Fibroblast of lung (primary cell): ENCODE data around the gene ERLEC1. TPM values are rescaled to one million over a fixed set of nuclear protein-coding genes. Genes with fewer than 3 reads are reported as not detected.

ENCODE experiments used
- DNase-seq, 2 donors: peaks; one replicate each; pipeline versions ENCODE4 v3.0.0 to v3.0.0-alpha.2; 2010; ENCODE audit warnings: low read depth in 2 of 2
- H2AFZ ChIP-seq: 2 replicates; pipeline ENCODE4 v1.5.1; 2012; ENCODE audit warnings: low read length, control low read depth, inconsistent platforms
- H3K27ac ChIP-seq: 2 replicates; pipeline ENCODE4 v1.5.1; 2011; ENCODE audit warnings: low read length, control low read depth; ENCODE audit not compliant: insufficient read depth
- H3K27me3 ChIP-seq: 2 replicates; pipeline ENCODE4 v1.5.1; 2011; ENCODE audit warnings: mild to moderate bottlenecking, low read length; ENCODE audit not compliant: control insufficient read depth, insufficient read depth
- H3K36me3 ChIP-seq: 2 replicates; pipeline ENCODE4 v1.5.1; 2011; ENCODE audit warnings: low read length; ENCODE audit not compliant: control insufficient read depth, insufficient read depth
- H3K4me1 ChIP-seq: 2 replicates; pipeline ENCODE4 v1.5.1; 2011; ENCODE audit warnings: low read length; ENCODE audit not compliant: control insufficient read depth, insufficient read depth; ENCODE audit errors: extremely low read depth
- H3K4me2 ChIP-seq: 2 replicates; pipeline ENCODE4 v1.5.1; 2011; ENCODE audit warnings: low read length, control low read depth; ENCODE audit not compliant: insufficient read depth; ENCODE audit errors: extremely low read depth
- H3K4me3 ChIP-seq, 4 experiments: fragments of 200-600 bp in 1 of 4; sonication (generic) in 1 of 4; replicated peaks in 1 of 4; 2 replicates each; pipeline ENCODE4 v1.5.1; 2011 to 2016; ENCODE audit warnings: low read length in 4 of 4, low read depth in 3 of 4, mild to moderate bottlenecking in 3 of 4, control low read depth in 2 of 4, inconsistent platforms in 1 of 4, mixed read lengths in 1 of 4; ENCODE audit not compliant: insufficient read depth in 1 of 4; ENCODE audit errors: control extremely low read depth in 1 of 4
- H3K79me2 ChIP-seq: 2 replicates; pipeline ENCODE4 v1.5.1; 2012; ENCODE audit warnings: mild to moderate bottlenecking, low read length, inconsistent platforms; ENCODE audit not compliant: control insufficient read depth, insufficient read depth
- H3K9ac ChIP-seq: 2 replicates; pipeline ENCODE4 v1.5.1; 2011; ENCODE audit warnings: mild to moderate bottlenecking, low read length, control low read depth; ENCODE audit not compliant: insufficient read depth
- H3K9me3 ChIP-seq: 2 replicates; pipeline ENCODE4 v1.5.1; 2012; ENCODE audit warnings: low read depth, low read length; ENCODE audit not compliant: control insufficient read depth, insufficient read depth
- H4K20me1 ChIP-seq: 2 replicates; pipeline ENCODE4 v1.5.1; 2011; ENCODE audit warnings: low read length; ENCODE audit not compliant: control insufficient read depth, insufficient read depth; ENCODE audit errors: extremely low read depth
- CTCF ChIP-seq, 2 donors: IDR thresholded peaks in 1 of 2; conservative IDR thresholded peaks in 1 of 2; 1 replicate in 1 of 2; 2 replicates in 1 of 2; pipeline ENCODE4 v1.5.1; 2011 to 2012; ENCODE audit warnings: low read length in 2 of 2, control low read depth in 1 of 2, inconsistent platforms in 1 of 2, low read depth in 1 of 2, mild to moderate bottlenecking in 1 of 2
- EZH2 ChIP-seq: IDR thresholded peaks from 2 replicates; pipeline ENCODE4 v1.5.1; 2012; ENCODE audit warnings: low read length, control low read depth, mild to moderate bottlenecking; ENCODE audit errors: missing control alignments
- polyA plus RNA-seq, 2 donors: library from polyadenylated mRNA; depleted of rRNA in 1 of 2; stranded (reverse) in 1 of 2; unstranded in 1 of 2; fragments of >200 nt; gene quantifications; 2 replicates each; pipeline ENCODE4 v1.2.1, GENCODE V29; 2011 to 2012; ENCODE audit warnings: missing spikeins in 1 of 2
- total RNA-seq: library from RNA; depleted of rRNA; stranded (reverse); fragments of >200 nt; gene quantifications from 2 replicates; pipeline ENCODE4 v1.2.1, GENCODE V29; 2014

ERLEC1 gene
- total and polyA plus RNA-seq, 2 donors (not counting 1 experiment from before 2014, with no cell fraction given), result 87.7 to 103 TPM

GRCh38 chr2:53813151-53813550, 26.3 kb downstream of the ERLEC1 start:
- H3K27ac ChIP-seq, result no peak overlapping the region
- H3K79me2 ChIP-seq, result no peaks in the 10 kb centered on the region
- no peak for TF ChIP-seq CTCF (conservative IDR thresholded peaks at IDR 0.05 in 1 of 2, IDR thresholded peaks at IDR 0.05 in 1 of 2; ENCODE audit: low read depth in 1 of 2, low read length in 2 of 2)
- TF ChIP-seq EZH2, result no peak
- no peaks in the 10 kb centered on the region for H3K27me3 ChIP-seq
- no peak for DNase-seq
- H2AFZ ChIP-seq, result no peak overlapping the region
- no peak overlapping the region for H3K9ac ChIP-seq
- H3K4me2 ChIP-seq, result no peak overlapping the region
- no peaks in the 10 kb centered on the region for H3K4me1 ChIP-seq
- H3K4me3 ChIP-seq, result no peak overlapping the region
- no peaks in the 10 kb centered on the region for H3K9me3 ChIP-seq
- peaks cover 6% of the 10 kb centered on the region for H3K36me3 ChIP-seq
- H4K20me1 ChIP-seq, result no peaks in the 10 kb centered on the region

- no peaks in the 10 kb centered on the region for H3K4me1 ChIP-seq
- no peak overlapping the region for H3K4me2 ChIP-seq
- peaks cover 3% of the 10 kb centered on the region for H3K36me3 ChIP-seq
- H3K9me3 ChIP-seq, result no peaks in the 10 kb centered on the region
- no peak overlapping the region for H3K9ac ChIP-seq
- no peaks in the 10 kb centered on the region for H4K20me1 ChIP-seq
- H3K79me2 ChIP-seq, result no peaks in the 10 kb centered on the region
- no peak overlapping the region for H3K4me3 ChIP-seq
- H2AFZ ChIP-seq, result no peak overlapping the region
- no peaks in the 10 kb centered on the region for H3K27me3 ChIP-seq
- no peak for DNase-seq
- no peak for TF ChIP-seq EZH2
- TF ChIP-seq CTCF (conservative IDR thresholded peaks at IDR 0.05 in 1 of 2, IDR thresholded peaks at IDR 0.05 in 1 of 2; ENCODE audit: low read depth in 1 of 2, low read length in 2 of 2), result no peak
- no peak overlapping the region for H3K27ac ChIP-seq
These were observed 32.1 kb downstream of the ERLEC1 start for GRCh38 chr2:53818854-53819435.

GRCh38 chr2:53819634-53820033, 32.8 kb downstream of the ERLEC1 start:
- no peak overlapping the region for H3K27ac ChIP-seq
- no peaks in the 10 kb centered on the region for H3K4me1 ChIP-seq
- no peak overlapping the region for H3K4me3 ChIP-seq
- H2AFZ ChIP-seq, result no peak overlapping the region
- no peaks in the 10 kb centered on the region for H4K20me1 ChIP-seq
- no peaks in the 10 kb centered on the region for H3K79me2 ChIP-seq
- no peaks in the 10 kb centered on the region for H3K9me3 ChIP-seq
- H3K9ac ChIP-seq, result no peak overlapping the region
- TF ChIP-seq EZH2, result no peak
- no peak for TF ChIP-seq CTCF (conservative IDR thresholded peaks at IDR 0.05 in 1 of 2, IDR thresholded peaks at IDR 0.05 in 1 of 2; ENCODE audit: low read depth in 1 of 2, low read length in 2 of 2)
- no peak for DNase-seq
- H3K27me3 ChIP-seq, result no peaks in the 10 kb centered on the region
- H3K36me3 ChIP-seq, result peaks cover 3% of the 10 kb centered on the region
- no peak overlapping the region for H3K4me2 ChIP-seq
